ENCODE measurements around the gene RAB6A.

GRCh38 chr11:73654482-73655021 lies 106.3 kb downstream of the RAB6A start:
- TF ChIP-seq SUZ12 (IDR thresholded peaks at IDR 0.05; ENCODE audit: extremely low read depth, insufficient read depth, insufficient read length) (no peak), YY1 (IDR thresholded peaks at IDR 0.05; ENCODE audit: insufficient read depth, insufficient read length) (no peak), ZNF274 (IDR thresholded peaks at IDR 0.05; ENCODE audit: low read depth, low read length) (no peak)
